CD4-positive, alpha-beta T cell treated with Interleukin-6 at 100 ng/mL for 8 hours (primary cell): Measurements from ENCODE around the gene BANP.
"Not testable (repeated sequence)": the region's sequence is repeated elsewhere in the genome, so short reads cannot be mapped to it uniquely, and the experiment has no call there.

Experiments
- DNase-seq: peaks from one replicate; pipeline ENCODE4 v3.0.0-alpha.2; 2020; ENCODE audit warnings: mixed read lengths, low spot score

Gene BANP

GRCh38 chr16:88066680-88067529 lies 115.7 kb downstream of the BANP start:
- no peak for DNase-seq

DNA sequence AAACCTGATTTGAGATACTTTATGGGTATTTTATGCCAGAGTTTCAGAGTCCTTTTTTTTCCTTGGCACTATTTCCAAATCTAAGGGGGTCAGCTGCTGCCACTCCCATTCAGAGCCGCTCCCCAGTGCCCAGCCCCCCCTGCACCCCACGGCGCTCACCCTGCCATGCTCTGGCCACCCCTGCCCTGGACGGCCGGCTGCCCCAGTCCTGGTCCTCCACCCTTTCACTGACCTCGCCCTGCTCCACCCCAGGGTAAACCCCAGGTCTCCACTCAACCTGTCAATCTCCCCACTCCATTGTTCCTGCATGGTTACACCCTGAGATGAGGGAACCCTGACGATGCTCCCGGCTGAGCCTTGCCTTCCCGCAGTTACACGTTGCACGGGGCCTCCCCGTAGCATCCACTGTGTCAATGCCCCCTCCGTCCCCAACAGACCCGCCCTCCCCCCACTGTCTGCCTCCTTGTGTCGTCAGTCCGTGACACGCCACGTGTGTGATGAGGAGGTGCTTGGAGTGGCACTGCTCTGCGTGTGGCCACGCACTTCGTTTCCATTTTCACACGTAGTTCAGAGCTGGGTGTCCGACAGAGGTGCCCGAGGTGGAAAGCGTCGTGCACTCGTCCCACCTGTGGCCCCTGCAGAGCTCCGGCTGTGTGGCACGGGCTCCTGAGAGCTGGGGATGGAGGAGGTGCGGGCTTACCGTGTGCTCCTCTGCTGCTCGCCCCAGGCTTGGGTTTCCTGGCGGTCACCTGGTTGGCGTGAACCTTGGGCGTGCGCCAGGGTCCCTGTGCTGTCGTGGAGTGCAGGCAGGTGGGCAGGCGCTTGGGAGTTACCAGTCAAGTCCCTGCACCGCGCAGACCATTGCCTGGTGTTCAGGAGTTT lies 116.5 kb downstream of the BANP start:
- DNase-seq: no peak

DNA sequence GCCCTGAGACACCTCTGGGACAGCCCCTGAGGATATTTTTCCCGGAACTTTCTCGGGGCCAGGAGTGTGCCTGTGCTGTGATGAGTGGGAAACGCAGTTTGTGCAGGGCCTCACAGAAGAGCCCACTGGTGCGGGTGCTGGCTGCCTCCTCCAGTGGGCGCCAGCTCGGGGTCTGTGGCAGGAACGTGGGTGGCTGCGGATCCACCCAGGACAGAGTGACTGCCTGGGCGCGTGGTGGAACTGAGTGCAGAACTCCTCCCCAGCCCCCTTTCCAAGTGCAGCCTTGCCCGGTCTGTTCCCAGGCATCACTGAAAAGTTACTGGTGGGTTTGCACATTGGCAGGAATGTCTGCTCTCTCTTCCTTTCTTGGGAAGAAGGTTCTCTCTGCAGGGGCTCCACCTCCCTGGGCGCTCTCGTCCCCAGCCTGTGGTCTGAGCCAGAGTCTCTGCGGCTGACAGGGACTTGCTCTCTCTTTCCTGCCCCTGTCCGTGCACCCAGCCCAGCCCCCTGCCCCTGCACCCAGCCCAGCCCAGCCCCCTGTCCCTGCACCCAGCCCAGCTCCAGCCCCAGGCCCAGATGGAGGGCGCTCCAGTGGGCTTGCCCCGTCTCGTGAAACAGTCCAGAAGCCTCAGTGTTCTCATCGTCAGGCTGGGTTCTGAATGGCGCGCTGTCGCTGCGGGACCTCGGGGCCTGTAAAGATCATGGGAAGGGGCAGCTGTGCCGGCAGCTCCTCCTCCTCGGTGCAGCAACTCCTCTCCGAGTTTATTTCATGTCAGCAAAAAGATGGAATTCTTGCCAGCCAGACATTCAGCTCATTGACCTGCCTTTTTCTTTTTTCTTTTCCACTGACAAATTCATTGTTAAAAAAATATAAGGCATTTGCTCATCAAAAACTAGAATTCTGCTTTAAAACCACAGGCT lies 117.5 kb downstream of the BANP start:
- no peak for DNase-seq

GRCh38 chr16:88069397-88070168 lies 118.3 kb downstream of the BANP start:
- DNase-seq: no peak

- DNase-seq: no peak
Observed at GRCh38 chr16:88070341-88070740, 119.1 kb downstream of the BANP start.

GRCh38 chr16:88070989-88071625 lies 119.9 kb downstream of the BANP start:
- no peak for DNase-seq

GRCh38 chr16:88071908-88072307 lies 120.7 kb downstream of the BANP start:
- DNase-seq: no peak

GRCh38 chr16:88072571-88073001 lies 121.4 kb downstream of the BANP start:
- DNase-seq: no peak

GRCh38 chr16:88073201-88073721 lies 122.0 kb downstream of the BANP start:
- no peak for DNase-seq

DNA sequence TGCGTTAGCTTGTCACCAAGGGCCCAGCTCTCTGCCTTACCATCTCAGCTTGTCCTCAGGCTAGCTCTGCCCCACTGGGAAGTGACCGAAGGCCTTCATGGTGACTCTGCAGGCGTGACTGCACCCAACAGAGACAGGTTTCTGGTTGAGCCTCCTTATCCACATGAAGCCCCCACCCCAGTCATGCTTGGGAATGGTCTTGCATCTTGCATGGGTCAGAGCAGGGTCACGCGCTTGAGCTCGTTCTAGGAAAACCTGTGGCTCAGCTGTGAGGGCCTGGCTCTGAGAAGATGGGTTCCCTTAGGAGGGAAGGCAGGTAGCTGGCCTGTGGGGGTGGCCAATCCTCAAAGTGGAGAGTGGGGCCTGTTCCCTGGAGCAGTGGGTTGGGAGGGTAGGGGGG lies 122.8 kb downstream of the BANP start:
- DNase-seq: no peak

- DNase-seq: no peak
Observed at GRCh38 chr16:88076211-88076931, 125.1 kb downstream of the BANP start.

GRCh38 chr16:88076932-88077320 lies 125.7 kb downstream of the BANP start:
- DNase-seq: not testable (repeated sequence)

DNA sequence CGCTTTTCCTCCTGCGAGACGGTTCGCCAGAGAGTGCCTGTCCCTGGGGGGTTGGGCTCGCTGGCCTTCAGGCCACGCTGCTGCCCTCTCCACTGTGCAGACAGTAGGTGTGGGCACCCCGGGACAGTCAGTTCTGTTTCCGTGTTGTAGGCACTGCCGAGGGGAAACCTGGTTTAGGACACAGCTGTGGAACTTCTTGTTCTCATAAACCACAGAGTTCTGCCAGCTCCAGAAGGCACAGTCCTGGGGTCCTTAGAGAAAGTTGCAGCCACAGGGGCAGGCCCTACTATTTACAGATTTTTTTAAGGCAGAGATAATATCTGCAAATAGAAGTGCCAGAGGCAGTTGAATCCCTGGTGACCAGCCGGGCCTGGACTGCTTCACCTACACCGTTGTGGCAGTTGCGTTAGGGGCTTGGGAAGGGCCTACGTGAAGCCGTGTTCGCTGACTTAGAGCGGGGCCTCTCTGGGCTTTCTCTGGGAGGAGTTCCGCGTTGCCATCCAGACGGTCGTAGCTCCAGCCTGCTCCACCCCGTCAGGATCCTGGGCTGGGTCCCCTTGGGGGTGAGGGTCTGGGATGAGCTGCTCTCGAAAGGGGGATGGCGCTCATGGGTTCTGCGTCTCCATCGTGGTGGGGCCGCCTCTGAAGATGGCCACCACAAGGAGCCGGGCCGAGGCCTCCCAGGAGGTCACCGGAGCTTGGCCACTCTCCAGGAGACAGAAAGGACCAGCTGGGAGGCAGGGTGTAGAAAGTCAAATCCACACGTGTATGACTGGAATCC lies 126.3 kb downstream of the BANP start:
- DNase-seq: no peak

GRCh38 chr16:88078111-88078775 lies 127.0 kb downstream of the BANP start:
- DNase-seq: no peak

DNA sequence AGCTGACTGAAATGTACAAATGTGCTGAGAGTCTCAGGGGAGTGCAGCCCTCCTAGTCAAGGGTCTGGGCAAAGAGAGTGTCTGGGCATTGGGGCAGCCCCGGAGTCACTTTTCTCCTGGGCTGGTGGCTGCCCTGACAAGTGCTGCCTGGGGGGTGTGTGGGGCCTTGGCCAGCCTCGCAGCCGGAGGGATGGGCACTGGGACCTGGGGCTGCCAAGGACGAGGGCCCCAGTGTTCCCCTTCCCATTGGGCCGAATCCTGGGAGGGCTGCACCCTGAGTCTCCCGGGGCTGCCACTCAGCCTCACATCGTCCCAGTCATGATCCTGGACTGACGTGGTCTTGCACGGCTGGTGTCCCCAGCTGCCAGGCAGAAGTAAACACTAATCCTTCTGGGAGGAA lies 132.3 kb downstream of the BANP start:
- DNase-seq: no peak

- no peak for DNase-seq
Observed at GRCh38 chr16:88084881-88085280, 133.6 kb downstream of the BANP start.

- DNase-seq: no peak
Observed at GRCh38 chr16:88086571-88087516, 135.6 kb downstream of the BANP start.
